ES-I3 (cell line): ENCODE measurements around the gene ZNF787.
A peak's percentile ranks its signal among the peaks of the same experiment; 100 is the strongest.

Experiments used
- H3K36me3 ChIP-seq: 2 replicates; pipeline ENCODE4 v1.6.1; 2013; ENCODE audit warnings: mild to moderate bottlenecking, low read length, control low read depth, moderate library complexity; ENCODE audit not compliant: insufficient read depth
- H3K4me1 ChIP-seq: 2 replicates; pipeline ENCODE4 v1.6.1; 2013; ENCODE audit warnings: mild to moderate bottlenecking, control low read depth, low read length; ENCODE audit not compliant: insufficient read depth
- H3K9ac ChIP-seq: 2 replicates; pipeline ENCODE4 v1.6.1; 2013; ENCODE audit warnings: low read depth, mild to moderate bottlenecking, low read length, moderate library complexity
- H3K9me3 ChIP-seq: 2 replicates; pipeline ENCODE4 v1.6.1; 2013; ENCODE audit warnings: mild to moderate bottlenecking, low read length, moderate library complexity; ENCODE audit not compliant: control insufficient read depth, insufficient read depth

Gene ZNF787

GRCh38 chr19:56087647-56088496, 33.2 kb downstream of the ZNF787 start:
- Histone ChIP-seq H3K4me1 (peaks cover 11% of the 10 kb centered on the region; the same call in 1 of the 2 replicates), H3K9ac (no peak overlapping the region), H3K9me3 (peaks cover under 1% of the 10 kb centered on the region; the same call in 1 of the 2 replicates), H3K36me3 (no peaks in the 10 kb centered on the region)

GRCh38 chr19:56086671-56087430, 34.2 kb downstream of the ZNF787 start:
- no peaks in the 10 kb centered on the region for H3K36me3 ChIP-seq
- no peak overlapping the region for H3K9ac ChIP-seq
- peaks cover 11% of the 10 kb centered on the region; the same call in 1 of the 2 replicates for H3K4me1 ChIP-seq
- H3K9me3 ChIP-seq, result no peaks in the 10 kb centered on the region

GRCh38 chr19:56085571-56086275, 35.4 kb downstream of the ZNF787 start:
- Histone ChIP-seq H3K36me3 (no peaks in the 10 kb centered on the region), H3K9me3 (no peaks in the 10 kb centered on the region), H3K9ac (no peak overlapping the region), H3K4me1 (peaks cover 10% of the 10 kb centered on the region; the same call in 1 of the 2 replicates)

GRCh38 chr19:56084835-56085536, 36.1 kb downstream of the ZNF787 start:
- Histone ChIP-seq H3K36me3 (no peaks in the 10 kb centered on the region), H3K9me3 (no peaks in the 10 kb centered on the region), H3K4me1 (peaks cover 10% of the 10 kb centered on the region; the same call in 1 of the 2 replicates), H3K9ac (no peak overlapping the region)

GRCh38 chr19:56083668-56084067, 37.4 kb downstream of the ZNF787 start:
- Histone ChIP-seq H3K36me3 (no peaks in the 10 kb centered on the region), H3K9me3 (no peaks in the 10 kb centered on the region), H3K4me1 (peaks cover 10% of the 10 kb centered on the region; the same call in 1 of the 2 replicates), H3K9ac (no peak overlapping the region)

- peaks cover 10% of the 10 kb centered on the region; the same call in 1 of the 2 replicates for H3K4me1 ChIP-seq
- H3K36me3 ChIP-seq, result no peaks in the 10 kb centered on the region
- H3K9ac ChIP-seq, result peak overlapping the region; percentile 65; the same call in 1 of the 2 replicates
- no peaks in the 10 kb centered on the region for H3K9me3 ChIP-seq
These were observed 40.3 kb downstream of the ZNF787 start for GRCh38 chr19:56080669-56081401.

GRCh38 chr19:56079609-56080008, 41.5 kb downstream of the ZNF787 start:
- peaks cover 6% of the 10 kb centered on the region; the same call in 1 of the 2 replicates for H3K4me1 ChIP-seq
- no peak overlapping the region for H3K9ac ChIP-seq
- no peaks in the 10 kb centered on the region for H3K9me3 ChIP-seq
- H3K36me3 ChIP-seq, result no peaks in the 10 kb centered on the region

- no peaks in the 10 kb centered on the region for H3K9me3 ChIP-seq
These were observed 44.6 kb downstream of the ZNF787 start for GRCh38 chr19:56076498-56076897.

GRCh38 chr19:56071151-56071550, 49.9 kb downstream of the ZNF787 start:
- no peak overlapping the region for H3K9ac ChIP-seq
- H3K36me3 ChIP-seq, result no peaks in the 10 kb centered on the region
- H3K9me3 ChIP-seq, result no peaks in the 10 kb centered on the region
- H3K4me1 ChIP-seq, result no peaks in the 10 kb centered on the region

More at GRCh38 chr19:56076498-56076897, 44.6 kb downstream of the ZNF787 start:
- peaks cover 3% of the 10 kb centered on the region; the same call in 1 of the 2 replicates for H3K4me1 ChIP-seq
- no peak overlapping the region for H3K9ac ChIP-seq
- H3K36me3 ChIP-seq, result no peaks in the 10 kb centered on the region

GRCh38 chr19:56069642-56070041, 51.5 kb downstream of the ZNF787 start:
- no peaks in the 10 kb centered on the region; the same call in 1 of the 2 replicates for H3K9me3 ChIP-seq
- H3K36me3 ChIP-seq, result no peaks in the 10 kb centered on the region
- H3K4me1 ChIP-seq, result no peaks in the 10 kb centered on the region
- H3K9ac ChIP-seq, result no peak overlapping the region

- Histone ChIP-seq H3K4me1 (no peaks in the 10 kb centered on the region), H3K9me3 (no peaks in the 10 kb centered on the region; the same call in 1 of the 2 replicates), H3K36me3 (no peaks in the 10 kb centered on the region), H3K9ac (peak overlapping the region; percentile 44; the same call in 1 of the 2 replicates)
These were observed 54.7 kb downstream of the ZNF787 start for GRCh38 chr19:56066152-56067023.

- H3K4me1 ChIP-seq, result no peaks in the 10 kb centered on the region
- H3K9me3 ChIP-seq, result no peaks in the 10 kb centered on the region
- no peak overlapping the region for H3K9ac ChIP-seq
- no peaks in the 10 kb centered on the region for H3K36me3 ChIP-seq
These were observed 67.5 kb downstream of the ZNF787 start for GRCh38 chr19:56053596-56053995.
